ENCODE measurements around the gene MEAK7. TPM values are rescaled to one million over a fixed set of nuclear protein-coding genes. Genes with fewer than 3 reads are reported as not detected.

Gene MEAK7
- total RNA-seq, result 10 to 100 TPM; 12.4 to 17.0 TPM

DNA sequence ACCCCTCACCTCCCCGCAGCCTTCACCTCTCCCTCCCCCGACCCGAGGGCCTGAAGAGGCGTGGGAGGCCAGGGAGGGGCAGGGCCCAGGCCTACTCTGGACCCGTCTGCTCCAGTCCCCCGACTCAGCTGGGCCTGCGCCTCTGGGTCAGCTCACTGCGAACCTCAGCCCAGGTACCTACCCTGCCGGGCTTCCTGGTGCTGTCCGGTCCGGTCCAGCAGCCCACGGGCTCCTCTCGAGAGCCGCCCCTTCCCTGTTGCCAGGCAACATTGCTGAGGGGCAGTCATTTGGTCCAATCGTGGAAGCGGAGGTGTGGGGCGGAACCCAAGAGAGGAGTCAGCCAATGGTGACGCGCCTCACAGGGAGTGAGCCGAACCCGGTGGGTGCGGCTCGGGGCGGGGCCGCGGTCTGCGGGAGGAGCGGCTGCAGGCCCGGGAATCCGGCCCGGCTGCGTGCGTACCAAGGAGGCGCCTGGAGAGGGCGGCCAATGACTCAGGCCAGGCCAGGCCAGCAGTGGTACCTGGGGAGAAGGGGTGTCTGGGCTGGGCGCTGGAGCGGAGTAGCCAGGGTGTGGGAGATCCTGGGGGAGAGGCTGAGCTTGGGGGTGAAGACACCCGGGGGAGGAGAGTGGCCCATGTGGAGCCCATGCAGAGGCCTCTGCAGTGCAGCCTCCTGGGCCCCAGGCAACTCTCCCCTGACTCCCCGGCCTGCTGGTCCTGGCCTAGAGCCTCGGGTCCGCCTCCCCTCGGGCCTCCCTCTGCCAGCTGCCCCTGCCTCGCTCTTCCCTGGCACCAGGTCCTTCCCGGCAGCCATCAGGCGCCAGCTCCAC, at the start of gene MEAK7:
TSS of gene MEAK7 (minus strand) at position 240 of the 829 bp plus-strand sequence. CDS start 6,573 bp downstream, outside the sequence.

Other genes starting within 250 kb of the MEAK7 start
- gene WFDC1, start 209.8 kb downstream of the MEAK7 start, total RNA-seq, result 10 to 100 TPM in 1 of 2 donors, not detected in 1; 10.7 TPM
- not detected for gene ATP2C2, start 136.1 kb downstream of the MEAK7 start, total RNA-seq
- 100 to 1,000 TPM in 1 of 2 donors, 10 to 100 TPM in 1; 49.9 to 148 TPM for gene COTL1, start 113.4 kb upstream of the MEAK7 start, total RNA-seq
- gene KLHL36, start 143.9 kb upstream of the MEAK7 start, total RNA-seq, result 10 to 100 TPM; 38.2 to 51.6 TPM
- gene USP10, start 195.3 kb upstream of the MEAK7 start, total RNA-seq, result 10 to 100 TPM; 48.5 to 73.9 TPM